GM19351 (cell line): ENCODE results near the gene KIAA2012.

Experiments used
- ATAC-seq: cut with Tn5 transposase; IDR thresholded peaks from one replicate; pipeline ENCODE4 v1.9.1; 2021; ENCODE audit warnings: mild to moderate bottlenecking, moderate library complexity; ENCODE audit not compliant: unreplicated experiment

The KIAA2012 gene

DNA sequence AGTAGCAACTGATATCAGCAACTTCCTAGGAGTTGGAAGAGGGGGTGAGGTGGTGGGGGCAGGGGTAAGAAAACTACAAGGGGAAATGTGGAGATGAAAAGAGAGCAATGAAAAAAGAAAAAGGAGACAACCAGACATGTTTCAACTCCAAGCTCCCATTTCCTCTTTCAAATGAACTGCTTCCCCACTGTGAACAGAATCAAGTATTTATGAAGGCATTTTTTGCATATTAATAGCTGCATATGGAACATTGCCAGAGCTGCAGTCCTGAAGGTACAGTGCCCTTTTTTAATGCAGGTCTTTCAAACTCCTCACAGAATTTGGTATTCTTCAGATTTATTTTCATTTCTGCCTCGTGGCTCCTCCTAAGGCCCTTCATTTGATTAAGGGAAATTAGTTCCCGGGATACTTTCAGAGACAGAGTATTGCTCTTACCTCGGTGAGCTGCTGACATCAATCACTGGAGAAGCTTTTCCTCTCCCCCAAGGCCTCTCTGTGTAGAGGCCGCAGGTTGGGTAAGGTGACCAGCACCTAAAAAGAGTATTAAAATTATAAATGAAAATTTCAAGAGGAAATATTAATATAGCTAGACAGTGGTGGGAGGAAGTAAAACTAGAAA is 68.4 kb downstream of the KIAA2012 start:
- no peak for ATAC-seq

DNA sequence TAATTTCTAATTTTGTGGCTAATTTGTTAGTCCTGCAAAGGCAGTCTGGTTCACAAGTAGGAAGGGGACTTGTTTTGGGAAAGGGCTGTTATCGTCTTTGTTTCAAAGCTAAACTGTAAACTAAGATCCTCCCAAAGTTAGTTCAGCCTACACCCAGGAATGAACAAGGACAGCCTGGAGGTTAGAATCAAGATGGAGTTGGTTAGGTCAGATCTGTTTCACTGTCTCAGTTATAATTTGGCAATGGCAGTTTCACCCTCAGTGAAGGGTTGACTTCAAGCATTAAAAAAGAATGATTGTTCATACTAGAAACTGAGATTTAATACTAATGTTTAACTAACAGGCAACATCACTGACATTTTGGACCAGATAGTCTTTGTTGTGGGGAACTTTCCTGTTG is 69.5 kb downstream of the KIAA2012 start:
- no peak for ATAC-seq

DNA sequence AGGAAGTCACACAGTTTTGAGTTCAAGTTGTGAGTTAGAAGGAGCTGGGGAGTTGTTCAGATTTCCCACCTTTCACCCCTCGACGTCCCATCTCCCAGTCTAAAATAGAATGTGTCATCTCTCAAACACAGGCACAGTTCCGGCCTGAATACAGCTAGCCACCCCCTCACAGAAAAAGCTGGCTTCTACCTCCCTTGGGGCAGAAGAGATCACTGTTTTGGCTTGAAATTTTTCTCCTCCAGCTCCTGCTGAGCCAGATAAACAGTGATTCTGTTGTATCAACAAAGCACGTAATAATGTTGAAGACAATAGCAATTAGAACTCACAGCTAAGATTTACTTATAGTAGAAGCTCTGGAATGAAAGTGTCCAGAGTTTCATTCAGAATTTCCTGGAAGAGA is 74.7 kb downstream of the KIAA2012 start:
- ATAC-seq: no peak

DNA sequence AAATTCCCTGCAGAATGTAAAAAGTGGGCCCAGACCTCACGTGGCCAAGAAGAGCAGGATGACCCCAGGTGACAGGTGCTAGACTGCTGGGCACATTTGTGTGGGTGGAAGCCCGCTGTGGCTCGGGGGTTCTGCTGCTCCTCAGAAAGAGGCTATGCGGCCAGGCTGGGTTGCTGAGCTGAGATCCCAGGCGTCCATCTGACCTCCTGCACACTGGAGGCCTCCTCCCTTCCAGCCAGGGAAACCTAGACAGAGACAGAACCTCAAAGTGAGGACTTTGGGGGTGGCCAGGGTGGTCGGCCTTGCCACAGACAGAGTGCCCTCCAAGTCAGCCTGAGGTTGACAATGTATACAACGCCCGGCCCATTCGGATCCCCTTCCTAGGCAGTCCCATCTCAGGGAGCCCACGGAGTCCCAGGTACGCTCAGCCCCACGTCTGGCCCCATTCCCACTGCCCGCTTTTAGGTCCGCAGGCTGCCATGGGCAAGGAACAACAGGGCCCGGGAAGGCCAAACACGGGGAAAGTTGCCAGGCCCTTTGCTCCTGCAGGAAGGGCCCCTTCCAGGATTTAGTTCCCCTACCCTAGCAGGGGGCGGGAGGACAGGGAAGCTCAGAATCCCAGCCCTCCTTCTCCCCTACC is 75.6 kb downstream of the KIAA2012 start:
- ATAC-seq: no peak

DNA sequence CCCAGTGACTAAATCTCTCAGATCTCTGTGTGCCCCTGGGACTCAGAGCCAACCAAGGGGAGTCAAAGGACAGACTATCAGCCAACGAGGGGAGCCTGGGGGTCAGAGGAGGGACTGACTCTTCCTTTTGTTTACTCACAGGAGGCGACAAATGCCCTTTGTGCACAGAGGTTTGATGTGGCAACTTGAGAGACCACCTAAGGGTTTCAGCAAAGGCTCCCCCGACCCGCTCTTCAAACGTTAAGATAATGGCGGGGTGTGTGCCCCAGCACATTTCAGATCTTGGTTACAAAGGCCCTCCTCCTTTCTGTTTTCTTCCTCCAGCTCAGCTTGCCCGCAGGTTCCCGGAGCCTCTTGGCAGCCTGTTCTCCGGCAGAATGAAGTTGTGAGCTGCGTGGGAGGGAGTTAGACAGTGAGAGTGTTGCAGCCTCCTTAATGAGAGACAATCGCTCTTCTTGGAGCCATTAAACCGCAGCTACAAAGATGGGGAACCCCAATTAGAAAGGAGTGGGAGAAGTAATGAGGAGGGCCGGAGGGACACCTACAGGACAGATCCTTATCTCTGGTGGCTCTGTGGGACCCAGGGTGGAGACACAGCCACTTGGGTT is 76.2 kb downstream of the KIAA2012 start:
- ATAC-seq: no peak

DNA sequence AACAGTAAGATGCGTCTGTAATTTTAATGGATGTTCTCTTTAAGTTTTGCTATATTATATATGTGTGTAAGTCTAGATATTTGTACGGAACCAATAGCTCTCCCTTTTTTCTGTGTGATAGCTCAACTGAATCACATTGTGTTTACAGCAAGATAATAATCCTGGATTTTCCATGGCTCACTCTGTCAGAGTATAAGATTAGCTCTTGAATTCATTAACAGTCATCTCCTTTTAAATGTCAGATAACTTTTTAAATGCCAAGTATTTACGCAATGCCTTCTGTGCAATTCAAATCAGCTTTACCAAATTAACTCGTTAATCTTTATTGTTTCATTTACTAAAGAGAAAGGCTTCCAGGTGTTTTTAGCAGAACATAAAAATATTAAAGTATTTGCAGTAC is 76.9 kb downstream of the KIAA2012 start:
- no peak for ATAC-seq

DNA sequence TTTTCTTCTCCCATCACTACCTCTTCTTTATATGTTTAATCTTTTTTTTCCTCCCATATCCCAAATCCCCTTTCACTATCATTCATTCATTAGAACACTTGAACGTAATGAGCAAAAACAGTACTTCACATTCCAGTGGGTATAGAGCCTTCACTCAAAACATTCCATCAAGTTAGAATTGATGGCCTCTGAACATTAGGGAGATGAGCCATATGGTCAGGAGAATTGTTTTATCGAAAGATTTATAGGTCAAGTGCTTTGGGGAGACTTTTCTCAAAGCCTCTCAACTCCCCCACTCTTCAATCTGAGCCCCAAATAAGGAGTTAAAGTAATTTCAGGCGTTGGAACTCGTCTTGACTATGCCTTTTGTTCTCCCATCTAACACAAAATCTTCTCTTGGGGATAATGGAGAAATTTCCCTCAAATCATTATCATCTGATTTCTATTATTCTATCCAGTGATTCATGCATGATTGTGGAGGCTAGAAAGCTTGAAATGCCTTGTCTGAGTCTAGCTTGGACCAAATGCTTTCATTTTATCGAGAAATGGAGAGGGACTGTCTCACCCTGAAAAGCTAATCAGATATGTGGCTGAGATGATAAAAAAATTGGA is 79.2 kb downstream of the KIAA2012 start:
- ATAC-seq: no peak

DNA sequence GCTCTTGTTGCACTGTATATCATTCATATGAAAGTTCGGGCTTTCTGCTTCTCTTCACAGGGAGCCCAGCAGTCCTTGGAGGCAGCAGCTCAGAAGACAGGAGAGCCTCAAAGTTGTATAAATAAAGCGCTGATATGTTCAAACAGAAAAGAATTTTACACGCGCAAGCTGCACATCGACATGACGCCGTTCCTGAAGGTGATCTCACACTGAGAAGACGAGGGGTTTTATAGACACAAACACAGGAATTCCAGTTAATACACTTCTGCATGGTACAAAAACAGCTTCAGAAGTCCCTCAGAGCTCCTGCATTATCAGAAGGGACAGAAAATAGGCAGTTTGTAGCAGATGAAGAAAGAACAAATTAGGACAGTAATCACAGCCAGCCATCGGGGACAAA is 81.6 kb downstream of the KIAA2012 start:
- no peak for ATAC-seq

DNA sequence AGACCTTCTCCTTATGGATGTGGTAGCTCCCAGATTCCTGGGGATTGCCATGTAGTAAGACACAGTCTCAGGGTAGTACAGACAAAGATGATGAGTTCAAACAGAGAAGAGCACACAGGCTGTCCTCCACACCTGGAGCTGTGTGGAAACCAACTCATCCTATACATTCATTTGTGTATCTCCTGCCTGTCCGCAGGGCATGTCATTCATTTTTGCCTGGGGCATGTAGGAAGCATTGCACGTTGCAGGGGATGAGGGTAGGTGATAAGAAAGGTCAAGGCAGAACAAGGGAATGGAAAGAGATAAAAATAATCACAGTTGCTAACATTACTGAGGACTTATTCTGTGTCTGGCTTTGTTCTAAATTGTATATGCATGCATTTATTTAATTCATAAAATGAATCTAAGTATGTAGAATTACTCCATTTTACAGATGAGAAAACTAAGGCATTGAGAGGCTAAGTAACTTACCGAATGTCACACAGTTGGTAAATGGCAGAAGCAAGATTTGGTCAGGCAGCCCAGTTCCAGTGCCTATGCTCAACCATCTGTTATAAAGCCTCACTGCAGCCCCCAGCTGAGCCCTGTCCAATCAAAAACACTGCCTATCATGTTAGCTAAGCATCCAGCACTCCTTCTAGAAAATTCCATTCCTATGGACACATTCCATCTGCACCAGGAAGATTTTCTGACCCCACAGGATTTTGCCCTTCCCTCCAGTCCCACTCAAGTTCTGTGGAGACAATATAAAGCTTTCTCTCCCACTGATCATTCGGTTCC is 84.3 kb downstream of the KIAA2012 start:
- ATAC-seq: no peak

DNA sequence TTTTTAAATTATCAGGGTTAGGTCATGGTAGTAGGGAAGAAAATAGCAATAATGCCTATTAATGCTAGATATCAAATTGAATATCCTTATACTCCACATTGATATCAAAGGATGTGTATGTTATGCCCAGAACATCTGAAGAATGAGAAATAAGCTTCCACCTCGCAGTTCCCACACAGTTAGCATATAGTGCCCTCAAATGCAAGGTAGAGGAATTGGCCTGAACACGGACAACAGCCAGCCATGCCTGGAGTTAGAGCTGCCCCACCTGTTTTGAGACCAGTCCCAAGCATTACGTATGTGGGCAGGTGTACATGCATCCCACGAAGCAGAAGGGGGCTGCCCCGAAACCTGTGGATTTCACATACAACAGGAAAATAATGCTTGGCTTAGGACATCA is 85.7 kb downstream of the KIAA2012 start:
- ATAC-seq: no peak

DNA sequence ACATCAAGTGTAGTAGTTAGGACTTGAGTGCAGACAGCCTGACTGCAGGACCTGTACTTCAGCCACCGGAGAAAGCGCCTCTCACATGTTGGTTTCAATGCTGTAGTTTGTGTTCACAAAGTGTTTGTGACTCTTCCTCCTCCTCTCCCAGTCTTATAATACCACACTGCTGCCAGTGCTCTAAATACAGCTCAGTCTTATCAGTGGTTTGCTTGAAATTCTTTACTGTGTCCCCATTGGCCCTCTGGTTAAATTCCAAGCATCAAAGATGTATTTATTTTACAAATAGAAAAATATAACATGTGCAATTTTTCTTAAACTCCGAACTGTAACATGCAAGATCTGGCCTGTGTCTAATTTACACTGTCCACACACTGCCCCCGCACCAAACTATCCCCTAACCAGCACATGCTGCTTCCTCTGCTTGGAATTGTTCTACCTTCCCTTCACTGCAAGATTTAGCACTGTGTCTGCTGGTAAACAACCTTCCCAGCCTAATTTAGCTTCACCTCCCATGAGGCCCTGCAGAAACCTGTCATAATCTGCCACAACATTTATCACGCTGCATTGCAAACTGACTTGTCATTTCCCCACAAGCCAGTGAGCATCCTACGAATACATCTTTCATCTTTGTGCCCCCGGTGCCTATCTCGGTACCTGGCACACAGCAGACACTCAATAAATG is 88.2 kb downstream of the KIAA2012 start:
- no peak for ATAC-seq

DNA sequence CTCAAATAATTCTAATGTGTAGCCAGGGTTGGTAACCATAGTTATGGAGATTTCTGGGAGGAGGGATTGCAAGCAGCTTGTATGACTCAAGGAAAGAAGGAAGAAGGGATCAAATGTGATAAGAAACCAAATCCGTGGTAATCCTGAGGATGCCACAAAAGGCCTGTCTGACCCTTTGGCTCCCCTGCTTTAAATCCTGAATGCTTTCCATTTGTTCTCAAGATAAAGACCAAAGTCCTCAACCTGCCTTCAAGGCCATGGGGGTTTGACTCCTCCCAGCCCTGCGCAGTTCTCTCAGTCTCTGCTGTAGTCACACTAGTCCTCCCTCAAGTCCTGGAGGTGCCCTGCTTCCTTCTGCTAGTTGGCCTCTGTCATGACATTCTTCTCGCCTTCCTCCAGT is 91.4 kb downstream of the KIAA2012 start:
- no peak for ATAC-seq

DNA sequence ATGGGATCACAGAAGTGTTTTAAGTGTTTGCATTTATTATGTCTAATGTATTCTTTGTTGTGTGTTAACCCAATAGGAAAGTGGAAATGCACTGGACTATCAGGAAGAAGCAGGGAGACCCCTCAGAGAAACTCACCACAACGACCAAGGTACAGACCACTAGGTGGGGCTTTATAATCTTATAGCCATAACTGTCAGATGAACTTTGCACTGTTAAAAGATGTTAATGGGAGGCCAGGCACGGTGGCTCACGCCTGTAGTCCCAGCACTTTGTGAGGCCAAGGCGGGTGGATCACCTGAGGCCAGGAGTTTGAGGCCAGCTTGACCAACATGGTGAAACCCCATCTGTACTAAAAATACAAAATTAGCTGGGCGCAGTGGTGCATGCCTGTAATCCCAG is 92.2 kb downstream of the KIAA2012 start:
- no peak for ATAC-seq

DNA sequence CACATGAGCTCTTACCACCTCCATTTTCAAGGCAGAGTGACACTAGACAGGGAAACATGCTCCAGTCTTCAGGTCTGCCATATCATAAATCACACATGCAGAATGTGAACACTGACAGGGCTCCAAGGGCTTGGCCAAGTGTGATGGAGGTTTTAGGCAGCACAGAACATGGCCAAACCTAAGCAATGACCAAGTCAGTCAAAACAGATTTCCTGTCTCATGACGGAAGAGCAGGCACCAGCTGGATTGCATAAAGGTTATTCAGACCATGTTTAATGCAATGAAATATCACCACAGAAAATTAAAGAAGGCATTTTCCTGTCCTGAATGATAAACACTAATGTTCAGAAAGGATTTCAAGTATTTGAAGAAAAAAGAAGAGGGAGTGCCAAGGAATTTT is 92.9 kb downstream of the KIAA2012 start:
- no peak for ATAC-seq

DNA sequence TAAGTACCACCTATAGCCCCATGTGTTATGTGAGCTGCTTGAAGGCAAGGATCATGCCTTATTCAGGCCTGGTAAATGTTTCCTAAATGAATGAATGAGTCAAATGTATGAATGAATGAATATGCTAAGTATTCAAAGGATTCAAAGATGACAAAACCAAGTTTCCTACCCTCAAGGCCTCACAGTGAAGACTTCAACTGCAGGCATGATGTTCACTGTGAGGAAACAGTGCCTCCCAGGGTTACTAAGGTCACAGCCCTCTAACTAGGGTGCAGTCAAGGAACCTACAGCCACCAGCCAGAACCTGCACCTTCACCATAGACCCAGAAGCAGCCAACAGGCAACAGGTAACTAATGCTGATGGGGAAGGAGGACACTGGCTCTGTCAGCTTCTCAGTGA is 96.1 kb downstream of the KIAA2012 start:
- no peak for ATAC-seq

DNA sequence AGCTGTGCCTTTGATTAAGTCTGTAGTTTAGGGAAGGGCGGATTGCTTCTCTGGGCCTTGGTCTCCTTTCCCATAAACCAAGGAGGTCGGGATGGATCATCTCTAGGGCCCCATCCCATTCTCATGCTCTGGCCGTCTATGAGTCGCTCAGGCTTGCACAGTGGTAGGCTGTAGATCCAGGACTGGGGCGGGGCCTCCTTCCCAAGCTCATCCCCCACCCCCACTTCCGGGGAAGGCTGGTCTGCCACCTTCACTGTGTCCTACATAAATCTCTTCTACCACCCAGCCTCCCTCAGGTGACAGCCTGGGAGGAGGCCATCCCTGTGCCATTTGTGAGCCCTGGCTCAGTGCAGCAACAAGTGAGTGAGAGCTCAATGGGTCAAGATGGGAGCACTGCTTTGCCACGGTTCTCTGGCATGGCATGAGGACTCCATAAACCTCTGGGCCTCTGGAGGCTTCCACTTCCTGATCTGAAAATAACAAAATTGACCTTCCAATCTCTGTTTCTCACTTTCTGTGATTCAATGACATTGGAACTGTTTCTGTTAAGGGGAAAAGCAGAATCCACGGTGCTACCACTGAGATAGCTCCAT is 96.9 kb downstream of the KIAA2012 start:
- no peak for ATAC-seq

DNA sequence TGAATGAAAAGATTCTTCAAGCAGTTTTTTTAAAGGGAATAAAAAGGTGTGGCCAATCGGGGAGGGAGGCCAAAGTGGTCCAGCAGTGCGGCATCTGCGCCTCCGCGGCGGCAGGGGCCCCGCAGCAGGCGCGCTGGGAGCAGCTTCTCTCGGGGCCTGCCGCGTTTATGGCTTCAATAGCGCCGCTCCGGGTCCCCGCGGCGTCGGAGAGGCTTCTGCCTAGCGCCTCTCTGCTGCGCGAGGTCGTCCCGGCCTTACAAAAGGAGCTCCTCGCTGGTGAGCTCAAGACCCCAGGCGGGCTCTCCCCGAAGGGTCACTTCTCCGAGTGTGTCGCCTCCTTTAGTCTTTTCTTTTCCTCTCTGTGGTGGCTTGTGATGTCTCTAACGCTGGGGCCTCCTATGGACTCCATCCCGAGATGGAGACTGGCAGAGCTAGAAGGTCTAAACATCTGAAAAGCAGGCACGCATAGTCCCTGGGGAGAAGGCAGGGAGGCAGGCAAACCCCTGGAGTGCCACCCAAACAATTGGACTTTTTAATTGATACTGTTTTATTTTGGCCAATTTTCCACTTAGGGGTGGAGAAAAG is 98.3 kb downstream of the KIAA2012 start:
- no peak for ATAC-seq

DNA sequence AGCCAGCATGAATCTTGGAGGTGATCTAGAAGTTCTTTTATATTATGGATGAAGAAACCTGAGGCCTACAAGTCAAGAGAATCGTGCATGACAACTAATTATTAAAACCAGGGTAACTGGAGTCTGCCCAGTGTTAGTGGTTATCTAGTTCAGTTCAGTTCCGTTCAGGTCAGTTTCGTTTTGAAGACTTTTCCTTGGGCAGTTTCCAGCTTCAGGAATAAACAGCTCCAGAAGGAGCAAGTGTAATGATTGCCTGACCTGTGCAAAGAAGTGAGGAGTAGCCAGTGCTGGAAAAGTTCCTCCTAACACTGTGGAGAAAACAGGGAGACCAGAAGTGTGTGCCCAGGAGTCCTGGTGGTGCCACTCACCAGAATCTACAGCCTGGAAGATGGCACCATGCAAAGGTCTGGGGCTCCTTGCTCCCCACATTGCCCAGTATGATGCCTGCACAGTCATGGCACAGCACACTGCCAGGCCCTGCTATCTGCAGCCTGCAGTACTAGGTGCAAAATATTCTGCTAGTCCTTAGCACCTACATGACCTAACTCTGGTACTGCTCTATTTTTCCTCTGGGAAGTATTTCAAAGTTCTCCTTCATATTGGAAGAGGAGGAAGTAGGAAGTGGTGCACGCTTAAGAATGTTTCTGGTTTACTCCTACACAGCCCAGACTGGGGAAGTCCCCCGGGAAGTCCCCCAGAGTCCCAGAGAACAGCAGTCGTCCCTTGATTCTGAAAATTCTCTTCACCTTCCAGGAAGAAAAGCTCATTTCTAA is 99.6 kb downstream of the KIAA2012 start:
- ATAC-seq: peak; percentile 63

DNA sequence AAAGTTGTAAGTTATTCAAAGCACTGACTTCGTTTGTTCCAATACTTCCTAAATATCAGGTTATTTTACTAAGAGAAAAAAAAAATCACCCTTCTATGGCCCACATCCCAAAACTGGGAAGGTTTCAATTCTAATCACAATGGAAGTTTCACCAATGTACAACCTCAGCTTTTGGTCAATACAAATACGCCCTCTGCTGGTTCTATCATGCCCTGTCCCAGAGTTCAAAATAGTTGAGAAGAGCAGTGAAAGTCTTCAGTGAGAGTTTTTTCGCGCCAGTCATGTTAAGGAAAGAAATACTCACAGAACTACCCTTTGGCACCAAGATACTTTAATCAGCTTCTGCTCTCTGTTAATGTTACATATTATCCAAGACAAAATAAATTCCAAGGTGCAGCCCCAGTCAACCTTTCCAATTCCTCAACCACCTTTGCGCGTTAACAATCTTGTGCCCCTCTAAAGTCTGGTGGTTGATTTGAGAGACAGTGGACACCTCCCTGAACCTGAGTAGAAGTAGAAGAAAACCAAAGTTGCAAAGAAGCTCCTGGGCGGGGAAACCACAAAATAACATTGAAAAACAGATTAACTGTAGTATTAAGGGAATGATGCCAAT is 105.4 kb downstream of the KIAA2012 start:
- ATAC-seq: no peak
